ENCODE data around the gene LHB.

DNA sequence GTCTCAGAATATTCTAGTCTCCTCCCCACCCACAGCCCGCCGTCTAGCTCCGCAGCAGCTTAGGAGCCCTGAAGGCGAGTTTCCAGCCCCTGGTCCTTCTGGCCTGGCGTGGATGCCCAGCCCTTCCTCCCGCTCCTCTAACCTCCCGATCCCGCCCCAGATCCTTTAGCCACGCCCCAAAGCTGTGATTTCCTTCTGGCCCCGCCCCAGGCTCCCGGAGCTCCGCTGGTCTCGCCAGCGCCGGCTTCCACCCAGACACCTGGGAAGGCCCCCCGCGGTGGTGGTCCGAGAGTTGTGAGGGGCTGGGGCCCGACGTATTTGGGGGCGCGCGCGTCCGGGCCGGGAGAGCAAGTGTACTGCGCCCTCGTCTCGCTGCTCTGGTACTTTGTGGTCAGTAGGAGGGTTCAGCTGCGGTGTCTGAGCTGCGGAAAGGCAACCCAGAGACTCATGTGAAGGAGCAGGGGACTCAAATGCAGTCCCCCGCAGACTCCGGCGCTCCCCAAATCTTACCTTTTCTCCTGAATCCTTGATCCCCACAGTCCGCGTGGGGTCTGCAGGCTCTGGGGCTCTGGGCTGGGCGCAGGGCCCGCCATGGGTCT lies 40.8 kb upstream of the LHB start, which contains the start of gene CGB7:
- TF ChIP-seq CTCF (conservative IDR thresholded peaks at IDR 0.05 in 1 of 2, IDR thresholded peaks at IDR 0.05 in 1 of 2; ENCODE audit: low read depth in 1 of 2, low read length in 2 of 2), result no peak
- TF ChIP-seq EZH2 (IDR thresholded peaks at IDR 0.05; ENCODE audit: low read length, missing control alignments), result no peak
